HG03025 (cell line): Measurements from ENCODE around the gene DACH2.
A peak's percentile ranks its signal among the peaks of the same experiment; 100 is the strongest.
"Not testable (repeated sequence)": the region's sequence is repeated elsewhere in the genome, so short reads cannot be mapped to it uniquely, and the experiment has no call there.

Experiments
- ATAC-seq: cut with Tn5 transposase; IDR thresholded peaks from one replicate; pipeline ENCODE4 v1.9.1; 2021; ENCODE audit warnings: mild to moderate bottlenecking, moderate library complexity; ENCODE audit not compliant: unreplicated experiment, low FRiP score

The DACH2 gene

GRCh38 chrX:86148024-86148511, at the start of gene DACH2:
Gene DACH2, plus strand, starts transcription at chrX:86148451.
- ATAC-seq: peak; percentile 82

DNA sequence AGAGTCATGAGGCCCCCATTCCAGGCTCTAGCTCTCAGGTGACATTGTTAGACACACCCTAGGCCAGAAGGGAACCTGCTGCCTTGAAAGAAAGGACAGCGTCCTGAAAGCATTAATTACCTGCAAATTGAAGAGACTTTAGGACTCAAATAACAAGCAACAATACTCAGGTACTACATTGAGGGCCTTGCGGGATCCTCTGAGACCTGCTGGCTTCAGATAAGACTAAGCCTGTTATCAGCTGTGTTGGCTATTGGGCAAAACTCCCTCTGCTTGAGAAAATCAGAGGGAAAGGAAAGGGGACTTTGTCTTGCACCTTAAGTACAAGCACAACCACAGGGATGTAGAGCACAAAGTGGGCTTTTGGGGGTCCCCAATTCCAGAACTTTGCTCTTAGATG, 45.9 kb upstream of the DACH2 start:
- no peak for ATAC-seq

DNA sequence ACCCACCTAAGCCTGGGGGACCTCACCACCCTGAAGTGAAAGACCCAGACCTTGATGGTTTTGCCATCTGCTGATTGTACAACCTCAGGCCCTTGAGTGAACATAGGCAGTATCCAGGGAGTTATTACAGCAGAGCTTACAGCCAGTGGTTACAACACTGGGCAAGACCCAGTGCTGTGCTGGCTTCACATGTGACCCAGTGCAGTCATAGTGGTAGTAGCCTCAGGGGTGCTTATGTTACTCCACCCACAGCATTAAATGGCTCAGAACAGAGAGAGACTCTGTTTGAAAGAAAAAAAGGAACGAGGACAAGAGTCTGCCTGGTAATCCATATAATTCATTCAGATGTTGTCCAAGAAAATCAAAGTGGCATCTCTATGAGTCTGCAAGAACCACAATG, 45.2 kb upstream of the DACH2 start:
- no peak for ATAC-seq

- ATAC-seq: no peak
These were observed 43.7 kb upstream of the DACH2 start for GRCh38 chrX:86104526-86104925.

- no peak for ATAC-seq
These were observed 26.3 kb upstream of the DACH2 start for GRCh38 chrX:86121916-86122315.

DNA sequence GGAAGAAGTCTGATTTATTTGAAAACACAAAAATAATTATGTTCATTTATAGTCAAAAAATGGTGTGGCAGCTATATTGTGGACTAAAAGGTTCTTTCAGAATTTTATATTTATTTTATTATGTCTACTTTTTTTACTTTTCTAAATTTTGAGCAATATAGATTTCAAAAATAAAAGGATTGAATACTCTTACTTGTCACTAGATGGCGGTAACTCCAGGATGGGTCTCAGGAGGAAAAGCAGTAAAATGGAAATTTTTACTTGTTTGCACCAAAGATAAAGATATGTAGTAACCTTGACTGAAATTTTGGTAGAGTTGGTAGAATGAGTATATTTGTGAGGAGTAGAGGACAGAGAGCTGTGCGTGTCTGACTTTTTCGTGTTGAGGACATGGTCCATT, 14.5 kb upstream of the DACH2 start:
- ATAC-seq: no peak

- ATAC-seq: no peak
These were observed 11.2 kb upstream of the DACH2 start for GRCh38 chrX:86137071-86137470.

DNA sequence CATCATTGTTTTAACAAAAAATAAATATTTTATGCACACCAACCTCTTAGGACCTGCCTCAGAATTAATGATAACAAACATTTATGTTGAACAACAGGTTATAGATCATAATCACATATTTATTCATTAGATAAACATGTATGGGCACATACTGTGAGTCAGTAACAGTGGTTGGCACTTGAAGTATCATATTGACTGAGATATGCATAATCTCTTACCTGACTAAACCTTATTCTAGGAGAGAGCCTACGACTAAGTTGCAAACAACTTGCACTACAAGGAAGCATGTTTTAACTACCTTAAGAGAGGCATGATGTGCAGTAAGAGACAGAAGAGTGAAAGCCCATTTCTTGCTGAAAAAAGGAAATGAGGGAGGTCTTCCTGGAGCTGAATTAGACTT, 6.5 kb upstream of the DACH2 start:
- ATAC-seq: no peak

DNA sequence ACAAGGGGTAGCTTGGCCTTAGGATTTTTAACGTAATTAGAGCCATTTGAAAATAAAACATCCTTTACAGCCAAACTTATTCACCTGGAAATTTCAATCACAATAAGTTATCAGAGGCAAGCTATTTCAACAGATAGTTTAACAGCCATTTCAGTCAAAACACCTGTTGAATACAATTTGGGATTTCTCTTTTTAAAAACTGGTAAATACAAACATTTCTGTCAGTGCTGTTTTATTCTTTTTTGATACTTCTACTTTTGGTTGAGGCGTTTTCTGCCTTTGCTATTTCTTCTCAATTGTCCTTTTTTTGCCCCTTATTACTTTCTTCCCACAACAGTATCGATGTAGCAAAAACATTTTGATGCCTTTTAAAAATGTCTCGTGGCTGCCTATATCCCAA, 2.1 kb upstream of the DACH2 start:
- ATAC-seq: no peak

- no peak for ATAC-seq
These were observed 343 bp downstream of the DACH2 start for GRCh38 chrX:86148594-86148993.

GRCh38 chrX:86149119-86149518, 868 bp downstream of the DACH2 start:
- no peak for ATAC-seq

- ATAC-seq: no peak
These were observed 6.3 kb downstream of the DACH2 start for GRCh38 chrX:86154553-86154952.

DNA sequence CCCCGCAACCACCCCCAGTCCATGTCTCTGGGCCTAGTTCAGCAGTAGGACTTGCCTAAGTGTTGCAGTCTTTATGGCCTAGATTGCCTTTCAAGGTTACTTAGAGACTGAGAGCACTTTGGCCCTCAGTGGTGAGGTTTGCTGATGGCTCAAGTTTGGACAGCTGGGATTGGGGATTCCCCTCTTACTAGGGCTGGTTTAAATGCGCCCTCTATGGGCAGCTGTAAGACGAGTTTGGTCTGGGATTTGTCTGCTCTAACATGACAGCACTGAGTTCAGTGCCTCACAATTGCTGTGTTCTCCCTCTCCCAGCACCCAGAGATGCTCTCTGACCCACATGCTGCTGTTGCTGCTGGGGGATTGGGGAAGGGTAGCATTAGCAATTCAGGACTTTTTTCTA, 23.1 kb downstream of the DACH2 start:
- peak; percentile 89 for ATAC-seq

DNA sequence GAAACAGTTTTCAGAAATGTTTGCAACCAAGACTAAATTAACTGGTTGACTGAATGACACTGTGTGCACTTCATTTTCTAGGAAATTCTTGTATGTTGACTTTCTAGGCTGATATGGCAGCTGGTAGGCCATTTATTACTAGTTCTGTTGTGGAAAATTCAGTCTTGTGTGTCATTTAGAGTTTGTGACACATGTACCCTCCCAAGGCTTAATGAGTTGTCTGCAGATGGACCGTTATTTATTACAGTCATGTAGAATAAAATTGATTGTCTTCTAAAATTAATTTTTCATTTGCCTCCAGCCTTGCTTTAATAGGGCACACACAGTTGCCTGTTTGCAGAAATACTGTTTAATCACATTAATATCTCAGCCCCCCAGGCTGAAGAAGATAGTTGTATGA, 30.7 kb downstream of the DACH2 start:
- no peak for ATAC-seq

- not testable (repeated sequence) for ATAC-seq
These were observed 33.1 kb downstream of the DACH2 start for GRCh38 chrX:86181325-86181724.

DNA sequence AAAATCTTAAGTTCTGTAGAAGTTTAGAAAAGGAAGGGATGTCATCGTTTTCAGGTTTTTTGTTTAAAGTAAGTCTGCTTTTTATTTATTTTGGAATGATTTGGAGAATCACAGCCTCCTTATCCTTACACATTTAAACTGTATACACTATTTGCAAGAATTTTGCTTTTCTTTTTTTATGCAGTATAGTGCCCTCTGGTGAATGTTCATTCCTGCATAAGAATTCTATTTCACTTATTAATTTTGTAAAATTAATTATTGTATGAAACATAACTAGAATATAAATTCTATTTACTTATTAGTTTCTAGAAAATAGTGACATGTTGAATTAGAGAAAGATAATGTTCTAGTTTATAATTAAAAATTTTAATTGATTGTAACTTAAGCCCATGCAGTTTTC, 44.6 kb downstream of the DACH2 start:
- ATAC-seq: no peak

DNA sequence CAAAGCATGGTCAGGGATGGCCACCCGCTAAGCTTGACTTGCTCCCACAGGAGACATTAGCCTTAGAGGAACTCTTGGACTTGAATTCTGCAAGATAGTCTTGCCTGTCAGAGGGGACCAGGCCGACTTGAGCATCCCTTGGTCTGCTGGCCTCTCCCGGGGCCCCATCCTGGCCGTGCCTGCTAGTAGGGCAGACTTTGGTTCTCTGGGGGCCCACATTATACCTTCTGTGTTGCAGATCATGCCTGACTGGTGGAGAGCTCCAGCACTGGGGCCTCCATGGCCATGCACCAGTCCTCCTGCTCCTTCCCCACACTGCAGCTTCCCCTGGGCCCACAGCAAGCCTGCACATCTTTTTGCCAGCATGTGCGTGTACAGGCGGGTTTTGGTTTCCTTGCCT, 46.5 kb downstream of the DACH2 start:
- ATAC-seq: no peak

DNA sequence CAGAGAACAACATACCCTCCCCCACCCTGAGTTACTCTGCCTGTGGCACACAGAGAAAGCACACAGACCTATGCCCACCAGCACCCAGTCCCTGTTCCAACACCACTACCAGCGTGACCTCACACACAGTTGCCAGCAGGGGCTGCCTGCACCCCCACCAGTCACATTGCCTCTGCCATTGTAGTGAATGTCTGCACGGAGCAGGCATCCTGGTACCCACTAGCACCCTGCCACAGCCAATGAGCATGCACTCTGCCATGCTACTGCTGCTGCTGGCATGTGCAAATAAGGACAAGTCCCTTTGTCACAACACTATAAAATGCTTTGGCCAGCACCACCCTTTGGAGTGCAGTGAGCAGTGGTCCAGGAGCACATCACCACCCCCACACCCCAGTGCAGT, 47.1 kb downstream of the DACH2 start:
- ATAC-seq: no peak

GRCh38 chrX:86197815-86198214, 49.6 kb downstream of the DACH2 start:
- ATAC-seq: no peak

DNA sequence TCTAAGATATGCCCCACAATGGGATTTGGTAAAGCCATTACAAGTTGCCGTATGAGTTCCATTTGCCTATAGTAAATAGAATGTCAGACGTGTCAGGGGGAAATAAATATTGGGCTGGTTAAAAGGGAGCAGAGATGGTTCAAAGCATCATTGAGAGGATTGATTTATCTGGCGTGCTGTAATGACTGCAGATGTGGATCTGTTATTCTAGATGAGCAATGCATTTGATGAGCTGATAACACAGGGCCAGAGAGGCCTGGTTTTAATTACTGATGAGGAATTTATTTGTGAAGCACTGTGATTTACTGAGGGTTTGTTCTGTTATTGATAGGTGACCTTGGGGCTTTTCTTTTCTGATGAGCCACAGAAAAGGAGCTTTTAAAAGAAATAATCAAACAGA, 62.5 kb downstream of the DACH2 start:
- no peak for ATAC-seq

- no peak for ATAC-seq
These were observed 67.0 kb downstream of the DACH2 start for GRCh38 chrX:86215260-86215659.

DNA sequence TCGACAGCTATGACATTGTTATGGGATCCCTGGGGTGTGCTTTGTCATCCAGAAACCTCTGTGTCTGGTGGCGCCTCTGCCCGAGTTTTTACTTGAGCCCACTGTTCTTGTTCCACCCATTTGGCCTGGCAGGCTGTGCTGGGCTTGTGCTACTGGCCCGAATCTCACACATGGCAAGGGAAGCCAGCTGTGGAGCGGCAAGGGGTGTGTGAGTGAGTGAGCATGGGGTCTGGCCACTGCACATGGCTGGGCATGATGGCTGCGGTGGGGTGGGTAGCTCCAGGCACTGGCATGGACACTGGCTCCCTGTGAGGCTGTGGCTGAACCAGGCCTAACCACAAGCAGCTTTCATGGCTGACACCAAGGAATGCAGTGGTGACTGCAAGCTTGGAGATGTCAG, 89.2 kb downstream of the DACH2 start:
- ATAC-seq: no peak

- no peak for ATAC-seq
These were observed 93.3 kb downstream of the DACH2 start for GRCh38 chrX:86241547-86241946.
